ENCODE data around the gene TMED8. TPM values are rescaled to one million over a fixed set of nuclear protein-coding genes. Genes with fewer than 3 reads are reported as not detected.

Gene TMED8
- total RNA-seq, 1 experiment from 2014 or later, result 21.2 TPM

DNA sequence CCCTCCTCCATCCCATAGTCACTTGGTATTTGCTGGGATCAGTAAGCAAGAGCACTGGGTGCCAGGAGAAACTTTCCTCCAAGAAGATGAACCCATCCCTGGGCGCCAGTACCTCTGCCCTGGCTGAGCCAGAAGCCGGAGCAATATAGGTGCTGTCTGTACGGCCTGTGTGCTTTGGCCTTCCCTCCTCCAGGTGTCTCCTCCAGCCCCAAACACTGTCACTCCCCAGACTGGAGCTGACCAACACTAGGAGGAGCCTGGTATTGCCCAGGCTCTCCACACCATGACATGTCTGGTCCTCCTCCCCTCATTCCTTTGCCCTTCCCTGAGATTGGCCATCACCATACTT lies 51.2 kb downstream of the TMED8 start:
- Histone ChIP-seq H4K20me1 (ENCODE audit: insufficient read depth) (no peaks in the 10 kb centered on the region), H3K9me2 (ENCODE audit: insufficient read depth) (no peaks in the 10 kb centered on the region), H3K9ac (ENCODE audit: low read length) (no peak overlapping the region), H3K79me2 (ENCODE audit: insufficient read depth, low read length) (peaks cover 5% of the 10 kb centered on the region; the same call in 1 of the 2 replicates), H3K27ac (ENCODE audit: low read depth, low read length) (no peak overlapping the region), H3K27me3 (ENCODE audit: insufficient read depth, low read length) (no peaks in the 10 kb centered on the region), H3K4me2 (ENCODE audit: low read length) (no peak overlapping the region), H3K36me3 (ENCODE audit: control insufficient read depth in 1 of 2, insufficient read depth in 2 of 2, low read length in 2 of 2) (no peaks in the 10 kb centered on the region), H3K4me1 (ENCODE audit: control insufficient read depth in 1 of 2, insufficient read depth in 2 of 2, low read length in 2 of 2) (peaks cover 8 to 10% of the 10 kb centered on the region in 2 experiments; a peak in 3 of 4 replicates), H3K9me3 (ENCODE audit: control insufficient read depth in 1 of 2, insufficient read depth in 1 of 2, low read depth in 1 of 2, low read length in 2 of 2) (no peaks in the 10 kb centered on the region), H2AFZ (ENCODE audit: low read depth, low read length, poor library complexity, severe bottlenecking) (no peak overlapping the region), H3K4me3 (replicated peaks in 1 of 2; ENCODE audit: low read depth in 1 of 2, low read length in 2 of 2) (no peak overlapping the region)
- no TSS peak for BruUV-seq (replicated peaks)
- TF ChIP-seq, protein P1, sequence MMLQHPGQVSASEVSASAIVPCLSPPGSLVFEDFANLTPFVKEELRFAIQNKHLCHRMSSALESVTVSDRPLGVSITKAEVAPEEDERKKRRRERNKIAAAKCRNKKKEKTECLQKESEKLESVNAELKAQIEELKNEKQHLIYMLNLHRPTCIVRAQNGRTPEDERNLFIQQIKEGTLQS (IDR thresholded peaks at IDR 0.05), result no peak
- TF ChIP-seq FOSL1 (IDR thresholded peaks at IDR 0.05; ENCODE audit: low read depth) (no peak), EZH2phosphoT487 (IDR thresholded peaks at IDR 0.05; ENCODE audit: borderline replicate concordance) (no peak), TCF7L2 (IDR thresholded peaks at IDR 0.05; ENCODE audit: borderline replicate concordance, extremely low read depth, insufficient read depth, insufficient read length) (no peak), YY1 (IDR thresholded peaks at IDR 0.05; ENCODE audit: extremely low read depth, insufficient replicate concordance, low read depth, low read length) (no peak), EZH2 (IDR thresholded peaks at IDR 0.05) (no peak), EGR1 (IDR thresholded peaks at IDR 0.05; ENCODE audit: low read depth) (no peak), ZFX (IDR thresholded peaks at IDR 0.05) (no peak), RAD21 (IDR thresholded peaks at IDR 0.05; ENCODE audit: low read depth) (no peak), CEBPB (IDR thresholded peaks at IDR 0.05; ENCODE audit: low read depth) (no peak), JUND (IDR thresholded peaks at IDR 0.05) (no peak), ZNF274 (IDR thresholded peaks at IDR 0.05; ENCODE audit: low read depth, low read length) (no peak), SRF (IDR thresholded peaks at IDR 0.05; ENCODE audit: low read depth) (no peak)
- TF ChIP-seq, protein P2, sequence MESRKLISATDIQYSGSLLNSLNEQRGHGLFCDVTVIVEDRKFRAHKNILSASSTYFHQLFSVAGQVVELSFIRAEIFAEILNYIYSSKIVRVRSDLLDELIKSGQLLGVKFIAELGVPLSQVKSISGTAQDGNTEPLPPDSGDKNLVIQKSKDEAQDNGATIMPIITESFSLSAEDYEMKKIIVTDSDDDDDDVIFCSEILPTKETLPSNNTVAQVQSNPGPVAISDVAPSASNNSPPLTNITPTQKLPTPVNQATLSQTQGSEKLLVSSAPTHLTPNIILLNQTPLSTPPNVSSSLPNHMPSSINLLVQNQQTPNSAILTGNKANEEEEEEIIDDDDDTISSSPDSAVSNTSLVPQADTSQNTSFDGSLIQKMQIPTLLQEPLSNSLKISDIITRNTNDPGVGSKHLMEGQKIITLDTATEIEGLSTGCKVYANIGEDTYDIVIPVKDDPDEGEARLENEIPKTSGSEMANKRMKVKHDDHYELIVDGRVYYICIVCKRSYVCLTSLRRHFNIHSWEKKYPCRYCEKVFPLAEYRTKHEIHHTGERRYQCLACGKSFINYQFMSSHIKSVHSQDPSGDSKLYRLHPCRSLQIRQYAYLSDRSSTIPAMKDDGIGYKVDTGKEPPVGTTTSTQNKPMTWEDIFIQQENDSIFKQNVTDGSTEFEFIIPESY (IDR thresholded peaks at IDR 0.05; ENCODE audit: extremely low read depth, insufficient replicate concordance, low read length), result no peak
- no peak for ATAC-seq
- intact Hi-C loops (cut with micrococcal nuclease), result no loop called here
- no peak for DNase-seq (ENCODE audit: low read depth, low spot score)
- ChIA-PET CTCF (interaction anchor here (1.4 to 1.5 kb wide), 2 partner anchors 10 to 174 kb away, joined by 4 read pairs; no protein-coding TSS in a partner anchor), RAD21 (ENCODE audit: low non-redundant PET in 1 of 2, low total read pairs in 2 of 2, uncharacterized antibody in 2 of 2, unreplicated experiment in 2 of 2) (no interaction called here), POLR2A (no interaction called here)

Measured in HCT116 (cell line).